ENCODE measurements around the gene IFI27. TPM values are rescaled to one million over a fixed set of nuclear protein-coding genes. Genes with fewer than 3 reads are reported as not detected.

IFI27 gene
- total and polyA plus RNA-seq, 10 of the 15 experiments (the other 5 are each of a cell fraction or from before 2014, with no cell fraction given) = 1.1 to 45.5 (median 3.3) TPM

DNA sequence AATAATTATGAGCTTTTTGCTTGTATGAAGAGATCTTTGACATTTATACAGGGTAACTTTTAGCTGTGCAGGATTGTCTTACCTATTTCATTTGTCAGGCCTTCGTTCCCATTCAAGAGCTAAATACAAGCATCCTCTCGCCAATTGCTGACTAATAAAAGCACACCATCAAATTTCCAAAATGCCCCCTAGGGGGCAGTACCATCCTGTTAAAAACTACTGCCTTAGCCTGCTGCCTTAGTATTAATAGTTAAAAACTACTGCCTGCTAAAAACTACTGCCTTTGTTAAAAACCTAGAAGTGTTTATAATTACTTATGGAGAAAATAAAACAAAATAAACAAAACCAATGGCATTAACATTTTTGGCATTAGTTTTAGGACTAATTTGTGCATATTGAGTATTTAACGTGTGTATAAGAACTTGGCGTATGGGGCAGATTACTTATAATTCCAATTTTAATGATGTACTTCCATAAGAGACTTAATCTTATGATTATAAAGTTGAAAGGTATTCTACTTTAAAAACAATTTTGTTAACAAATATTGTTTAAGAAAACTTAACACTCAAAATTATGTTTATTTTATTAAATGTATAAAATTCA lies 21.9 kb downstream of the IFI27 start:
- ChIA-PET SMC1A (ENCODE audit: uncharacterized antibody, unreplicated experiment) (interaction anchor here (0.9 to 3.8 kb wide), 11 partner anchors 9 to 192 kb away, joined by 3 to 39 read pairs (median 5); partner anchors contain the start of genes DDX24 and IFI27L1), POLR2A (interaction anchor here (0.6 kb wide), 1 partner anchor 301 kb away, joined by 3 read pairs; no protein-coding TSS in a partner anchor), RAD21 (ENCODE audit: unreplicated experiment) (interaction anchor here (0.6 to 2.5 kb wide), 9 partner anchors 9 to 354 kb away, joined by 3 to 18 read pairs (median 3); no protein-coding TSS in a partner anchor), CTCF (interaction anchor here (0.6 to 4.3 kb wide), 52 partner anchors 10 to 353 kb away, joined by 3 to 63 read pairs (median 4); partner anchors contain the start of genes CCDC197, DDX24, IFI27L1 and OTUB2)
- DNase-seq (ENCODE audit: low read depth, low spot score) (no peak), ATAC-seq (peak; percentile 45), FAIRE-seq (no peak)
- 49% methylated on average over 4 of the region's 4 CpGs for WGBS (ENCODE audit: insufficient coverage, insufficient replicate concordance, low lambda C conversion rate, missing lambda C conversion rate)
- in situ Hi-C loops (cut with MboI) = no loop called here
- no peaks in the 10 kb centered on the region for H4K20me1 ChIP-seq (ENCODE audit: control insufficient read depth, insufficient read depth)
- H2AFZ ChIP-seq (ENCODE audit: control insufficient read depth, low read depth, low read length) = no peak overlapping the region
- H3K79me2 ChIP-seq (ENCODE audit: control insufficient read depth, insufficient read depth, low read length) = no peaks in the 10 kb centered on the region
- intact Hi-C loops (cut with micrococcal nuclease; ENCODE audit: unreplicated experiment) = loop anchor here (1.0 to 10.0 kb wide), 2 partner anchors 352 to 417 kb away; no protein-coding TSS in a partner anchor
- TF ChIP-seq JUNB (IDR thresholded peaks at IDR 0.05) (peak; percentile 43; the same call in 1 of the 2 replicates), SMC3 (IDR thresholded peaks at IDR 0.05; ENCODE audit: borderline replicate concordance, low read length) (peak; percentile 31; the same call in 1 of the 2 replicates), RAD21 (IDR thresholded peaks at IDR 0.05; ENCODE audit: insufficient read depth, low read depth, low read length) (peak; percentile 60), SREBF2 (IDR thresholded peaks at IDR 0.05; ENCODE audit: low read length) (no peak), FOXM1 (IDR thresholded peaks at IDR 0.05; ENCODE audit: low read depth, low read length) (no peak), ZNF274 (IDR thresholded peaks at IDR 0.05; ENCODE audit: insufficient read depth, insufficient read length) (no peak)
- TF ChIP-seq, protein P1, sequence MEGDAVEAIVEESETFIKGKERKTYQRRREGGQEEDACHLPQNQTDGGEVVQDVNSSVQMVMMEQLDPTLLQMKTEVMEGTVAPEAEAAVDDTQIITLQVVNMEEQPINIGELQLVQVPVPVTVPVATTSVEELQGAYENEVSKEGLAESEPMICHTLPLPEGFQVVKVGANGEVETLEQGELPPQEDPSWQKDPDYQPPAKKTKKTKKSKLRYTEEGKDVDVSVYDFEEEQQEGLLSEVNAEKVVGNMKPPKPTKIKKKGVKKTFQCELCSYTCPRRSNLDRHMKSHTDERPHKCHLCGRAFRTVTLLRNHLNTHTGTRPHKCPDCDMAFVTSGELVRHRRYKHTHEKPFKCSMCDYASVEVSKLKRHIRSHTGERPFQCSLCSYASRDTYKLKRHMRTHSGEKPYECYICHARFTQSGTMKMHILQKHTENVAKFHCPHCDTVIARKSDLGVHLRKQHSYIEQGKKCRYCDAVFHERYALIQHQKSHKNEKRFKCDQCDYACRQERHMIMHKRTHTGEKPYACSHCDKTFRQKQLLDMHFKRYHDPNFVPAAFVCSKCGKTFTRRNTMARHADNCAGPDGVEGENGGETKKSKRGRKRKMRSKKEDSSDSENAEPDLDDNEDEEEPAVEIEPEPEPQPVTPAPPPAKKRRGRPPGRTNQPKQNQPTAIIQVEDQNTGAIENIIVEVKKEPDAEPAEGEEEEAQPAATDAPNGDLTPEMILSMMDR (IDR thresholded peaks at IDR 0.05 in 2 of 3, conservative IDR thresholded peaks at IDR 0.05 in 1 of 3; ENCODE audit: control insufficient read depth in 2 of 3, extremely low read depth in 1 of 3, insufficient read depth in 1 of 3, low read depth in 3 of 3, low read length in 3 of 3) = peak; percentile 63 to 79 (median 63)
- TF ChIP-seq, protein P2, sequence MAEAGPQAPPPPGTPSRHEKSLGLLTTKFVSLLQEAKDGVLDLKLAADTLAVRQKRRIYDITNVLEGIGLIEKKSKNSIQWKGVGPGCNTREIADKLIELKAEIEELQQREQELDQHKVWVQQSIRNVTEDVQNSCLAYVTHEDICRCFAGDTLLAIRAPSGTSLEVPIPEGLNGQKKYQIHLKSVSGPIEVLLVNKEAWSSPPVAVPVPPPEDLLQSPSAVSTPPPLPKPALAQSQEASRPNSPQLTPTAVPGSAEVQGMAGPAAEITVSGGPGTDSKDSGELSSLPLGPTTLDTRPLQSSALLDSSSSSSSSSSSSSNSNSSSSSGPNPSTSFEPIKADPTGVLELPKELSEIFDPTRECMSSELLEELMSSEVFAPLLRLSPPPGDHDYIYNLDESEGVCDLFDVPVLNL (IDR thresholded peaks at IDR 0.05; ENCODE audit: low read depth, low read length) = no peak
- TF ChIP-seq, protein P3, sequence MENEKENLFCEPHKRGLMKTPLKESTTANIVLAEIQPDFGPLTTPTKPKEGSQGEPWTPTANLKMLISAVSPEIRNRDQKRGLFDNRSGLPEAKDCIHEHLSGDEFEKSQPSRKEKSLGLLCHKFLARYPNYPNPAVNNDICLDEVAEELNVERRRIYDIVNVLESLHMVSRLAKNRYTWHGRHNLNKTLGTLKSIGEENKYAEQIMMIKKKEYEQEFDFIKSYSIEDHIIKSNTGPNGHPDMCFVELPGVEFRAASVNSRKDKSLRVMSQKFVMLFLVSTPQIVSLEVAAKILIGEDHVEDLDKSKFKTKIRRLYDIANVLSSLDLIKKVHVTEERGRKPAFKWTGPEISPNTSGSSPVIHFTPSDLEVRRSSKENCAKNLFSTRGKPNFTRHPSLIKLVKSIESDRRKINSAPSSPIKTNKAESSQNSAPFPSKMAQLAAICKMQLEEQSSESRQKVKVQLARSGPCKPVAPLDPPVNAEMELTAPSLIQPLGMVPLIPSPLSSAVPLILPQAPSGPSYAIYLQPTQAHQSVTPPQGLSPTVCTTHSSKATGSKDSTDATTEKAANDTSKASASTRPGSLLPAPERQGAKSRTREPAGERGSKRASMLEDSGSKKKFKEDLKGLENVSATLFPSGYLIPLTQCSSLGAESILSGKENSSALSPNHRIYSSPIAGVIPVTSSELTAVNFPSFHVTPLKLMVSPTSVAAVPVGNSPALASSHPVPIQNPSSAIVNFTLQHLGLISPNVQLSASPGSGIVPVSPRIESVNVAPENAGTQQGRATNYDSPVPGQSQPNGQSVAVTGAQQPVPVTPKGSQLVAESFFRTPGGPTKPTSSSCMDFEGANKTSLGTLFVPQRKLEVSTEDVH (IDR thresholded peaks at IDR 0.05; ENCODE audit: low read depth, partially characterized antibody) = no peak
- H3K27ac ChIP-seq (ENCODE audit: control insufficient read depth, insufficient read depth) = no peak overlapping the region
- H3K27me3 ChIP-seq (replicated peaks in 1 of 2; ENCODE audit: control insufficient read depth in 2 of 2, insufficient read depth in 2 of 2, low read length in 1 of 2) = peaks cover 0 to 4% of the 10 kb centered on the region in 2 experiments; a peak in 2 of 4 replicates
- no peak overlapping the region for H3K4me2 ChIP-seq (ENCODE audit: control insufficient read depth, insufficient read depth)
- H3K4me3 ChIP-seq = no peak overlapping the region
- no peak overlapping the region for H3K9ac ChIP-seq (ENCODE audit: control insufficient read depth, insufficient read depth, low read length)
- peaks cover 10% of the 10 kb centered on the region; the same call in 1 of the 2 replicates for H3K4me1 ChIP-seq (ENCODE audit: control insufficient read depth, insufficient read depth, low read length)
- no peaks in the 10 kb centered on the region for H3K36me3 ChIP-seq (ENCODE audit: control insufficient read depth in 2 of 2, insufficient read depth in 2 of 2, low read length in 1 of 2)
- H3K9me3 ChIP-seq (replicated peaks; ENCODE audit: control insufficient read depth, insufficient read depth, low read length) = no peaks in the 10 kb centered on the region; the same call in 2 of the 3 replicates
- BruUV-seq (replicated peaks) = no TSS peak
